ENCODE measurements around the gene OPCML.

The OPCML gene

DNA sequence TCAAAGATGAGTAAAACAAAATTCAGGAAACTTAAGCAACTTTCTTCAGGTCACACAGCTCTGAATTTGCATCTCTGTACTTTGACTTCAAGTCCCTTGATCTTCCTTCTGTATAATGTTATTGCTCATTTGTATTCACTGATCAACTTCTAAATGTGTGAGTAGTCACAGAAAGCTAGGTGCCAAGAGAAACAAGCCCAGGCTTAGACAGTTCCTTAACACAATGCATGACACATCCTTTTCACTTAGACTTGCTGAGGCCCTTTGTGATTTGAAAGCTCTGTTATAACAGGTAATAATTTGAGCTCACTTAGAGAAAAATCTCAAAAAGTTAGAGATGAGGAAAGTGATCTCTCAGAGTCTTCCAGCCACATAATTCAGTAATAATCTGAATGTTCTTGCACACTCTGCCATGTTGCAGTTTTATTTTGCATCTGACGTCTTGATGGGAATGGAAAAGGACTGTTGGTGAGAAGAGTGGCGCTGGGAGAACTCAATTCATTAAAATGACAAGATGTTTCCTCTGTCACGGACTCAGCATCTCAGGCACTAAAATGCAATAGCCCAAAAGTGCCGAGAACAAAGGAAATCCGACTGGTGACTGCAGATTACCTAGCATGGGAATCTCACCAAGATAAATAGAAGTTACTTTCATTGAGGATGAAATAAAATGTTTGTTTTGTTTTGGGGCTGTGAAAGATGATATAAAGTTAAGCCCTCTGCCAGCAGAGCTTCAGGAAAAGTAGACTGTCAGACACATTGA is 665.3 kb downstream of the OPCML start:
- no peak for DNase-seq

DNA sequence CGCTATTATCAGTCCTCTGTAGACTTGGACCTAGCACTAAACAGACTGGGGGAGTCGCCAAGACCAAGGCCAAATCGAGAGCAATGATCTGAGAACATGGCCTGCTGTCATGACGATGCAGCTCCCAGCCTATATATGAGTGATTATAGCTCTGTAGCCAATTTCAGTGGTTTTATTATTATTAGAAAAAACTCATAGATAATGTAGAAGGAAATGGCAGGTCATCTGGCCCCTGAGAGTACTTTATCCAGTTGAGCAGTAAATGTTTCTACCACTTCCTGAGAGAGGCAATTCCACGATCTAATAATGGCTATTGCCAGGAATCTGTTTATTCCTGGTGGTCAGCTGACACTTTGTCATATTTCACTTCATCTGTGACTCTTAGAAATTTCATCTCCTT is 666.7 kb downstream of the OPCML start:
- DNase-seq = no peak

DNA sequence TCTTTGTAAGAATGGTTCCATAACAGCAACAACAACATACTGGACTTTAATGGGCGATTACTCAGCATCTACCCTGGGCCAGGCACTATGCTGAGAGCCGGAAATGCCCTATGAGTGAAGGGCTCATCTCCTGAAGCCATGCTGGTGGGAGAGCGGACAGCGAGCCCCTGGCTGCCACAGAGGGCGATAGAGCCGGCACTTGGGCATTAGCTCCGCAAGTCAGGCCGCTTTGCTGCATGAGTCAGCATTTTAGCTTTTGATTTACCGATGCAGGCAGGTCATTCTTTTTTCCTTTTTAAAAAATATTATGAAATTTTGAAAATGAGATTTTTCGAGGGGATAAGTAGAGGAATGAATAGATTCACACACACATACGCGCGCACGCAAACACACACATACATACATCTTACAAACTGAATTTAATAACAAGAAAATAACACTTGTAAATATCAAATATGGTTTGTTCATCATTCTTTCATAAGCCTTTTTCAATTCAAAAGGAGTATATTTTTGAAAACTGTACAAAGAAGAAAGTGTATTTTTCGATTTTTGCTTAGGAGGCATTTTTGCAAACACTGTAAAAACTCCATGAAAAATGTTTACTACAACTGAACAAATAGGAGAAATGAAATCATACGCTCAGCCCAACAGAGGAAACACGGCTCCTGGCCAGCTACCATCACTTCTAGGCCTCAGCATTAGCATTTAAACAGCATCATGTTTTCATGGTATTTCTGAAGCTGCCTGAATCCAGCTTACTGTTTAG is 667.3 kb downstream of the OPCML start:
- no peak for DNase-seq

DNA sequence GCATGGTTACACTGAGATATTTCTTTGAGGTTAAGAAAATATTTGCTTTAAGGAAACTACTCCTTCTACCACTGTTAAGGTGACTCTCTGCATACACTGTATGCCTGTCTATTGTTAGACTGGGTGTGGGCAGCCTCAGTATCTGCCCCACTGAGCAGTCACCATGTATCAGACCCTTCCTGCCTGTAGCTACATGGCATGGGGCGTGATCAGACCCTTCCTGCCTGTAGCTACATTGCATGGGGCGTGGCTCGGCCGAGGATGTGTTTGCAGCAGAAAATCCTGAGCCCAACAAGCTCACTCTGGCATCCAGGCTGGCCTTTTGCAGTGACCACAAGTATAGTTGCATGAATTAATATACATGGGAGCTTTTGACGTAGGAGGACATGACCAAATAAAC is 669.4 kb downstream of the OPCML start:
- no peak for DNase-seq

DNA sequence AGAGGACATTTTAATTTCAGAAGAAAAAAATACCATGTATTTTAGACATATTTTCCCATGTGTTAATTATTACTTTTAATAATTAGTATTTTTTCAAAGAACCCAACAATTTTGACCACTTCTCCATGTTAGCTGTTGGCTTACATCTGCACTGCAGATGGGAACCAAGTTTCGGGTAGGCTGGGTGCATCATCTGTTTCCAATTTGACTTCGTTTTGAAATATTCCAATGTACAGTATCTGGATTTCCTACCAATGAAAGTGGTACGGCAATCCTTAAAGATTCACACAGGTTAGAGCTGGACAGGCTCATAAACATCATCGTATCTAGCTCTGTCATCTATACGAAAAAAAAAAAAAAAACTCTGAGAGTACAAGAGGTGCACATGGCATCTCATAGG is 670.2 kb downstream of the OPCML start:
- DNase-seq = no peak

DNA sequence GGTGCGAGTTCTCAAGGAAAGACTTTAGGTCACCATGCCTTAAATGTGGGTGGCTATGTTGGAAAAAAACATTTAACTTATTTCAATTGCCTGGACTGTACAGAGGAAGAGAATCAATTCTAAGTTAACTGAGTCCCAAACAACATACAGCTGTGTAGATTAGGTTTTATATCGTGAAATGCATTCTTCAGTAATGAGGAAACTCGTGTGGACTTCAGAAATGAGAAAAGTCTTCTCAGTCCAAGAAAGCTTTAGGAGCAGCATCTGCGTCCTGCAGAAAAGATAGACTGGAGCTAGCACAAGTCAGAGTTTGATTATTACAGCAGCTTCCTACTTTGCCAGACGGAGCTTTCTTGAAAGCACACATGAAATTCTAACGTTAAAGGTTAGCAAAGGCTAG is 673.0 kb downstream of the OPCML start:
- DNase-seq = no peak

DNA sequence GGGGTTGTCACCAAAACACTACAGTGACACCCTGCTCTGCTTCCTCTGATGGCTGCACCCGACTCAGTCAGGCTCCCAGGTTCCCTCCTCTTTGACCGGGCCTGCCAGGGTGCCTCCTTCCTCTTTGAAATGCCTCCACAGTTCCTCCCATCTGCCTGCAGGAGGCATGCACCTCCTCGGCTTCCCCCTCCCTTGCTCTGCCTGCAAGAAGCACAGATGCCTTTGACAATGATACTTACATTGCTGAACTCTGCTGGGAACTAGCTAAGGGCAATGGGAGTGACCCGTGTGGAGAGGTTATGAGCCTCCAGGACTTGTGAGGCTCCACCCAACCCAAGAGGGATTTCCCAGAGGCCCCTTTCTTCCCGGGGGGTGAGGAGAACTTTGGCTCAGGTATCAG is 674.1 kb downstream of the OPCML start:
- DNase-seq = peak; percentile 21

DNA sequence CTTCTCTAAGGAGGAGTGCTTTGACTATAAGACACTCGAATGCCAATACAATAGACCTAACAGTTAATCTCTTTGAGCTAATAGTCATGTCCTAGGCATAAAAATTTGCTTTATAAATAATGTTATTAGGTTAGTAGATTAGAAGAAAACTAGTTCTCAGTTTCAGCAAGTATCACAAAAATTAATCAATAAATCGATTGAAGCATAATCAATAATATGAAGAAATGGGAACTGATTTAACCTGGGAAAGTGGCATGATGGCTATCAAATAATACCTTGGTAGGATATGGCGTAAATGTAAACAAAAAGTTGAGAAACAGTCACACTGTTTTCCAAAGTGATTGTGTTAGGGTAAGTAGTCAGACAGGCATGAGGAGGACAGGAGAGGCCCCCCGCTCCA is 676.3 kb downstream of the OPCML start:
- no peak for DNase-seq

DNA sequence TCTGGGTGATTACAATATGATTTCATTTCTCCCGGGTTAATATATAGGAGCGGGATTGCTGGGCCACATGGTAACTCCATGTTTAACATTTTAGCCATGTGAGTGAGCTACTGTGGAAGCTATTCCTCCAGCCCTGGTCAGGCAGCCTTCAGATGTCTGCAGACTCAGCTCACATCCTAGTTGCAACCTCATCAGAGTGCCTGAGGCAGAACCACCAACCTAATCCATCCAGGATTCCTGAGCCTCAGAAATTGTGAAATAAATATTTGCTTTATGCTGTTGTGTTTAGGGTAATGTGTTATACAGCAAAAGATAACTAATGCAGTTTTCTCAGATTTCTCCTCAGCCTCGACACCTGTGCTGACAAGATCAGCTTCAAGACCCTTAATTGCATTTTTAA is 676.8 kb downstream of the OPCML start:
- DNase-seq = peak; percentile 4

DNA sequence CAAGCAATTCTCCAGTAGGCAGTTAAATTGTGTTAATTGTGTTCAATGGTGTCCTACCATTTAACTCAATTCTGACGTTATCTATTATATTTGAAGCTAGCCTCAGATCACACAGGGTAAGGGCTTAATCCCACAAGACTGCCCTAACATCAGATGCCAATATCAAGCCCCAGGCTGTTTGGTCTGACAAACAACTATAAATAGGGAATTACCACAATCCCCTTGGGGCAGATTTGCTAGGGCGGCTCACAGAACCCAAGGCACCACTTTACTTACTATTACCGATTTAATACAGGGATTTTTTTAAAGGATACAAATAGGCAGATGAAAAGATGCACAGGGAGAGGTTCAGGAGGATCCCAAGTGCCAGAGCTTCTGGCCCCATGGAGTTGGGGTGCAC is 678.4 kb downstream of the OPCML start:
- no peak for DNase-seq

DNA sequence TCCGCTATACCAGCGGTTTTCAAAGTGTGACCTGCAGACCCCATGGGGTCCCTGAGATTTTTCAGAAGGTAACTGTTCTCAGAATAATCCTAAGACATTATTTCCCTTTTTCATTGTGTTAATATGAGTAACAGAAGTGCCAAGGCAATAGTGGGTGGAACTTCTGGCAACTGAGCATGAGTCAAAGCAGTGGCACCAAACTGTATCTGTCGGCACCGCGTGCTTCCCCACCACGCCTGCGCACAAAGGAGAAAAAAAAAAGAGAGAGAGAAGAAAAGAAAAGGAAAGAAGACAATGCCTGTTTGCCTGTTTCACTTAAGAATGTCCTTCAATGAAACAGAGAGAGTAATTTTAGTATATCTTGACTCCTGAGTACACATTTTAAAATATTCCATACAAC is 679.9 kb downstream of the OPCML start:
- no peak for DNase-seq

DNA sequence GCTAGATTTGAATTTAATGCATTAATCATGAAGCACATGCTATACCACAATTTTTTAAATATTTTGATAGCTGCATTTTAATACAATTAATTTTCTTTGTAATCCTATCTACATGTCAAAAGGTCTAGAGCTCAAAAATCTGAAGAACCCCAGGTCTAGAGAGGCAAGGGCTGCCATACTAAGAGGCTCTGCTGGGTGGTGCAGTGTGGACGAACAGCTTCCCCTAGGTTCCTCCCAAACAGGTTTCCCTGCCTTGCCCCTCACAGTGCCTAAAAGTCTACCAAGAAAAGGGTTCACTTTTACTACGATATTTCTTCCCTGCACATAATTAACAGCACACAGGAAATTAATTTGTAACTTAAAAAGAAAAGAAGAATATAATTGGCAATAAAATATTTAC is 681.1 kb downstream of the OPCML start:
- DNase-seq = no peak

DNA sequence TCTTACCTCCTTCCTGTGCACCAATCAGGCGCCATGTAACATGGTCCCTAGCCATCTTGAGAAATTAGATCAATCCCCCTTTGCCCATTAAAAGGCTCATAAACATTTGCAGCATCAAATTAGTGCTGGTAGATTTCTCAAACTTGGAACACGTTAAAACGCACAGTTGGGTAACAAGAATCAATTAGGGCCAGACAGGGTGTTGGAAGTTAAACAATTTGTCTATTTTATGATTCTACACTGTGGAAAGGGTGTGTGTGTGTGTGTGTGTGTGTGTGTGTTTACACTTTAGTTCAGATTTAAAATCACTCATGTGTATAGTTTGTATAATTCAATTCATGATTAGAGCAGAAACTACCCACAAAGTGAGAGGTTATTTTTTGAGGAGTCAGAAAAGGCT is 682.0 kb downstream of the OPCML start:
- DNase-seq = no peak

DNA sequence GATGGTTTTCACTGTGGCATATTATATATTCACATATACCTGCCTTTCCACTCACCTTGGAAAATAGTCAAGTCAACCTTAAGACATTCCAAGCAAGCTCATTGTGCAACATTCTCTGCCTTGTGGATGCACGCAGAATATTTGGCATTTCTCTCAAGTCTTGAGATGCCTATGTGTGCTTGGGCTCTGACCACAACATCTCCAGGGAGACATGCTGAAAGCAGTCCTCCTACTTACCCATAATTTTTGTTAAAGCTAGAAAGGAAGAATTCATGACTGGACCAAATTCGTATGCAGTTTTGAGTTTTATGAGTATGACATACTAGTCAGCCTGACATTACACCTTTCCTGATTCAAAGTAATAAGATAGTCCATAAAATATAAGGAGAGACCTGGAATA is 684.0 kb downstream of the OPCML start:
- no peak for DNase-seq

DNA sequence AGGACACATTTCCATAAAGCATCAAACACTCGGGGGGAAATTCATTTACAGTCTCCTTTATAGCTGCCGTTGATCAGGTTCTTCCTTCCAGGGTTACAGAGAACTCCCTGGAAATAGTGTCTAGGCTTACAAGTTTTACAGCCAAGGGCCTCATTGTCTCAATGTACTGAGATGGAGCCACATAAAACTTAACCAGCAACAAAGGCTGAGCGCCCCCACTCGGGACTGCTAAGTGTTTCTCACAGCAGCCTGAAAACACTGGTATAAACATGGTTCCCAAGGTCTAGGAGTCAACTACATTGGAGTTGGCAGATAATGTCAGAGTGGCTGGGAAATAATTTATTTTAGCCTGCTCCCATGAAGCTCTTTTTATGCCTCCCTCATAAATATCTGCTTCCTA is 686.2 kb downstream of the OPCML start:
- DNase-seq = no peak

DNA sequence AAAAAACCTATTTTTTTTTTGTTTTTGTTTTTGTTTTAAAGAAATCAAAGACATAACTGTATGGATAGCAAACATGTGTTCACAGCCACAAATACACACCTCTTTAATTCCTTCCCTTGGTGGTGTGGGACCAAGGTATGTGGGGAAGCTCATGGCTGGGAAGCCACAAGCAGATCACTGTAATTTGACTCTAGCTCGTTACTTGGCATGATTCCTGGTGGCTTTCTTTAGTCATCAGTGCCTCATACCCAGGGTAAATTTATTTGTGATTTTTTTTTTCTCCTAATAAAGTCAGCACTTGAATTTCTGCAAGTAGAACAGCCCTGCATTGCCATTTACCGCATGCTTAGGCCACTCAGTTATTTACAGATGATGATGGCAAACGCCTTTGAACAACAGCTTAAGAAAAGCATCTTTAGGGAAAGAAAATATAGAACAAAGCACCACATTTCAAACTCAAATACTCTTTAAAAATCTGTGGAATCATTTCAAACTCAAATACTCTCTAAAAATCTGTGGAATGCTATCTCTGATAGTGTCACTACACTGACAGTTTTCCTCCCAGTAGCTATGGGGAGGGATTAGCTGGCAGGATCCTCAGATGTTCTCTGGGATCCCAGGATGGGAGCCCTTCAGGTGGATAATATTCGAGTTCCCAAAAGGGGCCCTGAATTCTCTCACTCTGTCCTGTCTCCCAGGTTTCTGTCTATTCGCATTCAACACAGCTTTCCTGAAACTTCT is 687.2 kb downstream of the OPCML start:
- DNase-seq = peak; percentile 92

DNA sequence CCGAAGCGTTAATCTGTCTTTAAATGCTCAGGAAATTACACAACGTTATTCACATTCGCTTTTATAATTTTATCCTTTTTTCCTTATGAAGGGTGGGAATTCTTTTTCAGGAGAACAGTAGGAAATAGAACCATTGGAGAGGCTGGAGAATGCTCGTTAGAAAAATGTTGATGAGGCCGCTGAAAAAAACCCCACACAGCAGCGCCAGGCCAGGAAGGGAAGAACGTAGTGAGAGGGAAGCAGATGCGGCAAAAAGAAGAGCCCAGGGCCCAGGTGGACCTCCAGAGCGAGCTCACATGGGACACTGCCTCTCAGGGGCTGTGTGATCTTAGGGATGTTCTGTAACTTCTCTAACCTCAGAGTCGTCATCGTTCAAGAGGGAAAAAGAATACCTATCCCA is 691.6 kb downstream of the OPCML start:
- no peak for DNase-seq

DNA sequence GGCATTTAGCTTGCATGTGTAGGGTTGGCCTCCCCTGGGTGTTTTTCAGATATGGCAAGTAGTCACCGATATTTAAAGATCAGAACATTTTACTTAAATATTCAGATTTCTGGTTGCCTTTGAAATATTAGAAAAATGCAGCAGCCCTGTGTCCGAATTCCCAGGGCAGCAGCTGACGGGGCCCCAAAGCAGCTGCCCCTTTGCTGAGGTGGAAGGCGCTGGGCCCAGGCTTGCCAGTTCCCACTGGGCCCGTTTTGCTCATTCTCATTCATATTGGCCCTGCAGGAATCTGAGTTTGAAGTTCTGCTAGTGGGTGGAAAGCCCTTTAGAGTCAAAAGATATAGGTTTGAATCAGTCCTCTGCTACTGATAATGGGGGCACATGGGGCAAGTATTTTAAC is 692.1 kb downstream of the OPCML start:
- no peak for DNase-seq

DNA sequence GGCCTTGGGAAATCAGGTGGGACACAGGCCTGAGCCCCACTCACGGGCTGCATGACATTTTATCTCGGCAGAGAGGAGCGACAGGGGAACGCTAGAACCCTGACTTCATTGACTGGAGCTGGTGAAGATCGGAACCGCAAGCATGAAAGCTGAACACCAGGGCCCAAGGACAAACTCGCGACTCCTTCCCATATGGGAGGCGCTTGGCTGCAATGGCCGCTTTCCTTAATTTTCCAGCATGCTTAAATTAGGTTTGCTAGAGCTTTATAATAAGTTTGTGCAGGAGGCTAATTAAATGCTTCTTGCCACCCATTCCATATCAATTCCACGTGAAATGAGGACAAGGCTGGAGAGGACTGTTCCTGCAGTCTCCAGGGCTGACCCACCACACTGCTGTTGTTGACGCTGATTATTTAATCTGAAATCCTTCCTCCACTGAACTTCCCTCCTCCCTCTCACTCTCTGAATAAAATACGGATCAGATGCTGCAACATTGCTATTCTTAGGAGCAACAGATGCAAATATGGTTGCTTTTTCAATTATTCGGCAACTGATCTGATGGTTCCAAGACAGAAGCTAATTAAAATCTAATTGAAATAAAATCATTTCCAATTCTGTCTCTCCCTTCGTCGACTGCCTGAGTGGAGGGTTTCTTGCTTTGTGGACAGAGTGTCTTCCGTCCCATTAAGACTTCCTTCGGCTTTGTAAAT is 692.9 kb downstream of the OPCML start:
- no peak for DNase-seq

DNA sequence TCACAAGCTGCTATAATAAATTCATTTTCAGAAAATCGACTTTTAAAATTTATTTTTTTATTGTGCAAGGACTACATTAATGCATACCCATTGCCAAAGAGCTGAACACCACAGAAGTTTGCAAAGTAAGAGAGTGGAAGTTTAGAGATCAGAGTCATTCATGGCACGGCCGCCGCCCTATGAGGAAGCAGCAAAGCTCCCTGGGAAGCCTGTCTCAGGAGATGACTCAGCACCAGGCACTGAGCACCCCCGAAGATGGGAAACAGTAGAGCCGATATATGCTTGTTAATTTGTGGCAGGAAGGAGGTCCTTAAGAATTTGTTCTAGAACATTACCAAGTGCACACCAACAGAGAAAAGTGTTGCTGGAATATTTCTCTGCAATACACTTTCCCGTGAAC is 693.7 kb downstream of the OPCML start:
- peak; percentile 66 for DNase-seq

DNA sequence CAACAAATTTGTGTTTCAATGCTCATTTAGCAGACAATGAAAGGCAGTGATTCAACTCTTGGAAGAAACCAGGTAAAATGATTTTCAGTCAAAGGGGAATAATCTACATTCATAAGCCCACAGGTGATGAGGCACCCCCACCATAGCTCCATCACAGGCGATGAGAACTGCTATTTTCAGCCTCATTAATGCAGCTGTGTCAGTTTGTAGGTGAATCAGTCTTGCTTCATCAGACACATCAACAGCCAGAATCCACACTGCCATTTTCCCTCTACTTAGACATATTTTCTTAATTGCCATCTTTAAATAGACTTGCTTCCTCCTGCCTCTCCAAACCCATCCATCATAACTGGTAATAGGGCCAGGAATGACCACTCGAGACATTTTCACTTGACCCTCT is 701.0 kb downstream of the OPCML start:
- DNase-seq = no peak

DNA sequence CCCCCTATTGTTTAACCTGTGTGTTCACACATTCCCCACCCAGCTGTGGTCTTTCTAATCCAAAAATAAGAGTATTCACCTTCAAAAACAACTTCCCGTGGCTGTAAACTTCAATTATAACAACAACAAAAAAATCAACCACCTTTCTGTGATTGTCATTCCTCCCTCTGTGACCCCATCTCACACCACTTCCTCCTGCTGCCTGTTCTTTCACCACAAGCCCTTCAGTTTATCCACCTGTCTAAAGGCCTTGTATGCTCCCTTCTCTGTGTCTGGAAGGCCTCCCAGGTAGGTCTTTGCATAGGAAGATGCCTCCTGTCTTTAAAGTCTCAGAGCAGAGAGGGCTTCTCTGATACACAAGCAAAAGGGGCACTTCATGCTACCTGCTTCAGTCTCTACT is 707.7 kb downstream of the OPCML start:
- DNase-seq = no peak

DNA sequence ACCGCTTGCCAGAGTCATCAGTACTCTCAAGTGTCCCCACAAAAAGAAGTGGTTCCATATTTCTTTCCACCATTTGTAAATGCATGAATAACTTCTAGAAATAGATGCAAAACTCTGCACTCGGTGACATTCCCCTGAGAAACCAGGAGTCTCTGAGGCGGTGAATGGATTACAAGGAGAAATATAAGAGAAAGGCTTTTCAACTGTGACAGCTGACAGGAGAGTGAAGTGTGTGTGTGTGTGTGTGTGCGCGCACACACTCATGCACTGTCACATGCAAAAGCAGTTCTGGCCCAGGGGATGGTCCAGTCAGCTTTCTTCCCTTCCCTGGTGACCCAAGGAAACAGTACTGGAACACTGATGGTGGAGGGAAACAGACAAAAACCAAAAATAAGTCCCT is 710.0 kb downstream of the OPCML start:
- no peak for DNase-seq

Measured in EL (cell line).